ENCODE data around the gene TNFRSF21.
"Not testable (repeated sequence)": the region's sequence is repeated elsewhere in the genome, so short reads cannot be mapped to it uniquely, and the experiment has no call there.

The TNFRSF21 gene, protein sequence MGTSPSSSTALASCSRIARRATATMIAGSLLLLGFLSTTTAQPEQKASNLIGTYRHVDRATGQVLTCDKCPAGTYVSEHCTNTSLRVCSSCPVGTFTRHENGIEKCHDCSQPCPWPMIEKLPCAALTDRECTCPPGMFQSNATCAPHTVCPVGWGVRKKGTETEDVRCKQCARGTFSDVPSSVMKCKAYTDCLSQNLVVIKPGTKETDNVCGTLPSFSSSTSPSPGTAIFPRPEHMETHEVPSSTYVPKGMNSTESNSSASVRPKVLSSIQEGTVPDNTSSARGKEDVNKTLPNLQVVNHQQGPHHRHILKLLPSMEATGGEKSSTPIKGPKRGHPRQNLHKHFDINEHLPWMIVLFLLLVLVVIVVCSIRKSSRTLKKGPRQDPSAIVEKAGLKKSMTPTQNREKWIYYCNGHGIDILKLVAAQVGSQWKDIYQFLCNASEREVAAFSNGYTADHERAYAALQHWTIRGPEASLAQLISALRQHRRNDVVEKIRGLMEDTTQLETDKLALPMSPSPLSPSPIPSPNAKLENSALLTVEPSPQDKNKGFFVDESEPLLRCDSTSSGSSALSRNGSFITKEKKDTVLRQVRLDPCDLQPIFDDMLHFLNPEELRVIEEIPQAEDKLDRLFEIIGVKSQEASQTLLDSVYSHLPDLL

DNA sequence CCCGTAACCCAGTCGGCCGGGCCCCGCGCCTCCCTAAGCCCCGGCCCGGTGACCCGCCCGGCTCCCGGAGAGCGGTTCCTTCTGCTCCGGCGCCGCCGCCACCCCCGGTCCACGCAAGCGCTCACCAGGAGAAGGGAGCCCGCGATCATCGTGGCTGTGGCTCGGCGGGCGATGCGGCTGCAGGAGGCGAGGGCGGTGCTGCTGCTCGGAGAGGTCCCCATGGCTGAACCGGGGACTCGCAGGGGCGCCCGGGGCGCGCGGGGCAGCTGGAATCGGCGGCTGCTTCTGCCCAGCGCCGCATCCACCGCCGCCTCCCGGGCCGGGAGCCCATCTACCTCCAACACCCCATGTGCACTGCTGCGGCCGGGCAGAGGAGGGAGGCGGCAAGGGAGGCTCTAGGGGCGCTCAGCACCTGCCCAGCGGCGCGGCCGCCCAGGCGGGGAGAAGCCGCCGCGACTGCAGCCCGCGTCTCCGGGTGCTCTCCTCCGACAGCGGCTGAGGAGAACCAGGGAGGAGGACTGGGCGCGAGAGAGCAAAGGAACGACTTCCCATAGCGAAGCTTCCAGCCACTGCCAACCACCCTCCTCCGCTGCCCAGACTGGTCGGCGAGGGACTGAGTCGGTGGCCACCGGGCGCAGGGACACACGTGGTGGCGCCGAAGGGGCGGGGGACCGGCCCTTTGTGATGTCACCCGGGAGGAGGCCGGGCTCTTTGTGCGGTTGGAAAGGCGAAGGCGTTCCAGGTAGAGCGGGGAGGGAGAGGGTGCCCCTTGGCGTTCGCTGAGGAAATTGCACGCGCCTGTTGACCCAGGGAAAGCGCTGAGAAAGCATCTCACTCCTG is at the start of gene TNFRSF21:
Gene TNFRSF21, minus strand, starts transcription at position 615 of the 840 bp plus-strand sequence. Its CDS starts 394 bp downstream, at position 221.
- peak; percentile 79 for DNase-seq (ENCODE audit: low read depth)

DNA sequence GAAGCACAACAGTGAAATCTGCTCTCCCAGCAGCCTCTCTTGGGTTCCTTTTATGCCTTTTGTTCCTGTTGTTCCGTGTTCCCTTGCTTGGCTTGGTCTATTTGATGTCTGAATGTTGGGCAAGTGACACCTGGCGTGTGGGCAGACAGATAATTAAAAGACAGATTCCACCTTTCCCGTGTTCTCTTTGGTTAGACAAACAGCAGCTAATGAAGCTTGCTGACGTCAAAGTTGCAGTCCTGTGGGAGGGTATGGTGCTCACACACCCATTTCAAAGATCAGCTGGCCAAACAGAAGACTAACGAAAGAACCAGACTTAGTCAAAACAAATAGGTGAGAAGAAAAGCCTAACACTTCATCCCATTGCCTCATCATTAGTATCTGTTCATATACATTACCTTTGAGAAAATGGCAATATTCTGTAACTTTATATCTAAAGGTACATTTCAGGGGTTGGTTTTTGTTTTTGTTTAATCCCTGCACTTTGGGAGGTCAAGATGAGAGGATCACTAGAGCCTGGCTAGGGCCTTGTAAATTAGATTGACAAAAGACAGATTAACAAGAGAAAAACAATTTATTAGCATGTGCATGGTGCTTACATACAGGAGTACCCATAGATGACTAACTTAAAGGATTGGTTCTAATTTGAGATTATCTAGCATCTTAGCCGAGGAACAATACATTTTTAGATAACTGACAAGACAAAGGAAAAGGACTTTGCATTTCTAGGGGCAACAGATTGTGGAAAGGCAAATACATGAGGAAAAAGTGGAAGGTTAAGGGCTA is 48.9 kb upstream of the TNFRSF21 start:
- DNase-seq (ENCODE audit: low read depth) = no peak

DNA sequence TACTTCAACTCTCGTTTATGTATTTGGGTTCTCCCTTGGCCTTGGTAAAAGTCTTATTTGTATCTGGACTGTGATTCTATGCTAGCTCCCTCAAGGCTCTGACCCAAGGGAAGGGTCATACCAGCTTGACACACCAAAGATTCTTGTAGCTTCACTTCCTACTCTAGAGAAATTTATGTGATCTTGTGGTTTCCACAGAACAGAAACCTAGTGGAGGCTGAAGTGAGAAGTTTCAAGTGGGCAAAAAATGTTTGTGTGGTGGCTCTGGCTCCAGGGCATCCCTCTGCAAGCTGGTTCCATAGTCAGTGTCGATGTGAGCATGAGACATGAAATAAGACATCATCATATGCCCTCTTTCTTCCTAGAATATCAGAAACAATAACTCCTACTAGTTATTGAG is 48.1 kb upstream of the TNFRSF21 start:
- no peak for DNase-seq (ENCODE audit: low read depth)

DNA sequence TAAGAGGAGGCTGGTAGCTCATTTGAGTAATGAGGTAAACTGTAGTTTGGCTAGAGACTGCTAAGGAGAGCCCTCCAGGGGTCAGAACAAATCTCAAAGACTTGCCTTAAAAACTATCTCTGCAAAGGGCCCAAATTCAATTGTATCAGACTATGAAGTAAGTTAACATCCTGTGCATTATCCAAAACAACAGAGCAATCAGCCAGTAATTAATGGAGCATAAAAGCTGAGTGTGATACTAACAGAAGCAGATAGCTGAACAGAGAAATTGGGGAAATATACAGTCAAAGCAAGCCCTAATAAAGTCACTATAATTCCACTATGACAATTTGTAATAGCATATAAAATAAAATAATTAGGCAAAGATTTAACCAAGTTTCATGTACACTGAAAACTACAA is 45.8 kb upstream of the TNFRSF21 start:
- DNase-seq (ENCODE audit: low read depth) = no peak

DNA sequence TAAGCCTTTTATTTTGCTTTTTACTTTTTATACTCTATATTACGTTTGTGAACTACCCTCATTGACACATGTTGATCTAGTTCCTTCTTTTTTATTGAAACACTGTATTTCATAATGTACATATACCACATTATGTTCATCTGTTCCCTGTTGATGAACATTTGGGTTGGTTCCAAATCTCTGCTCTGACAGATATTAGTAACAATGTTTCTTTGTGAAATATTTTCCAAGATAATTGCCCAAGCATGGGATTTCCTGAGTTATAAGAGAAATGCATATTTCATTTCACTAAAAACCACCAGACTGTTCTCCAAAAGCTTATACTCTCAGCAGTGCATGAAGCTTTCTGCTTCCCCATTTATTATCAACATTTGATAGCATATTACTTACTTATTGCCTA is 44.2 kb upstream of the TNFRSF21 start:
- no peak for DNase-seq (ENCODE audit: low read depth)

DNA sequence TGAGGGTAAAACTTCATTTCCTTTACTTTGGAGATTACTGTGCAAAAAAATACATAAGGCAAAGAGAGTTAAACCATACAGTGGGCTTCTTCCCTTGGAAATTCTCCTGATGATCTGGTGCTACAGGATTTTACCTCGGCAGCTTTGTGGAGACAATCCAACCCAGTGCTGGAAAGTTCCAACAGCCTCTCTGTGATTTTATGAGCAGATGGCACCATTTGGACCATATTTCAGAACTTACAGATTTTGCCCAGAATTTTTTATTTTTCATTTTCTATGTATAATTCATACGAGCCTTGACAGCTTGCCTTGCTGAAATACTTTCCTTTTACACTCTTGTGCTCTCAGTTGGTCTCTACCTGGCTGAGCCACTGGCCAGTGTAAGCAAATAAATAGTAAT is 43.3 kb upstream of the TNFRSF21 start:
- no peak for DNase-seq (ENCODE audit: low read depth)

DNA sequence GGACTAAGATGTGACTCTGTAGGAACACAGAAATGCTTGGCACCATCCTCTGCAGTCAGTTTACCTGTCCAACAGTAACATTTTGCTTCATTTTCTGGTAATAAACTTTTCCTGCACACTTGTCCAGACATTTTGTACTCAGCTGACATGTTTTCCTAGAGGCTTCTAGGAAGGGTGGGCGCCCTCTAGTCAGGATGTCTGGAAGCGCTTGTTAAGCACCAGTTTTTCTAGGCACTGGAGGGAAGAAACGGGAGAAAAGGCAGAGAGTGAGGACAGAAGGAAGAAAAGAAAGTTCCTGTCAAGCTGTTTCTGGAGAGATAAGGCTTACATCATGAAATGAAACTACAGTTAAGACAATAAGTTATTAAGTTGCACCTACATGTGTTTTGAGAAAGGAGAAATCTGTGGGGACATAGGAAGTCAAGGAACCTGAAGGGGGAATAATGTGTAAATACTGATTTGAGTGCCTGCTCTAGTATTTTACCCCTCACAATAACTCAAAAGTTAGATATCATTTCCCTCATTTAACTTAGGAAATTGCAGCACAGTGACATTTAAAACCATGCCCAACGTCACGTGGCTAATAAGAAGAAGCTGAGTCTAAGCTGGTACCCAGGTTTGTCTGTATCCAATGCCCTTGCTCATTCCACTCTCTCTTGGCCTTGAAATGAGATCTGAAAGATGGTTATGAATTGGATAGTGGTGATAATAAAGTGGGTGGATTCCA is 42.7 kb upstream of the TNFRSF21 start:
- DNase-seq (ENCODE audit: low read depth) = no peak

DNA sequence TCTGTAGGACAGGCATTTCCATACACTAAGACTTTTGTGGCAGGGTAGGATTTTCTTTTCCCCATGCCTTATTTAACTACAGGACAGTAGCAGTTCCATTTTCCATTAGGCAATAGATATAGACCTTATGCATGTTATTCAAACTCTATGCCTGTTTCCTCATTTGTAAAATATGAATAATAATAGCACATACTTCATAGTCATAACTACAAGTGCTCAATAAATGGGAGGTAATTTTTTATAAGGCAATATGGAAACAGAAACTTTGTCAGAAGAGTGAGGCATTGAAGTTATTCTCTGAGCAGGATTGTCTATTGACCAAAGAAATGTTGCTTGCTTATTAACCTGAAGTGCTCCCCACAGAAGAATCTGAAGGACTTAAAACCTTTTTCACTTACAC is 41.9 kb upstream of the TNFRSF21 start:
- no peak for DNase-seq (ENCODE audit: low read depth)

DNA sequence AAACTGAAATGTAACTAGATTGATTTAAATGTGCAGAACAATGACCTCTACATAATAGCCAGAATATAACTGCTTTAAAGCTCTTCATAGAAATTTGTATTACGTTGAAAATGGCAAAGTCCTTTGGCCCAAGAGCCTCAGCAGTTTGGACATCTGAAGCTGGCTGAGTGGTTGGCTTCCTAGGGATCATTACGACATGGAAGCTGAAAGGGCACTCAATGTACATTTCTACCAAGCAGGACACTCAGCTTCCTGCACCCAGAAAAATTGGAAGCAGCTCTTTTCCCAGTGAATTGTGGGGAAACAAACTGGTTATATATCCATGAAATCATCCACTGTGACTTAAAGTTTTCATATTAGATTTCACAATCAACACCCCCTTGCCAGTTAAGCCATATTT is 40.2 kb upstream of the TNFRSF21 start:
- DNase-seq (ENCODE audit: low read depth) = no peak

DNA sequence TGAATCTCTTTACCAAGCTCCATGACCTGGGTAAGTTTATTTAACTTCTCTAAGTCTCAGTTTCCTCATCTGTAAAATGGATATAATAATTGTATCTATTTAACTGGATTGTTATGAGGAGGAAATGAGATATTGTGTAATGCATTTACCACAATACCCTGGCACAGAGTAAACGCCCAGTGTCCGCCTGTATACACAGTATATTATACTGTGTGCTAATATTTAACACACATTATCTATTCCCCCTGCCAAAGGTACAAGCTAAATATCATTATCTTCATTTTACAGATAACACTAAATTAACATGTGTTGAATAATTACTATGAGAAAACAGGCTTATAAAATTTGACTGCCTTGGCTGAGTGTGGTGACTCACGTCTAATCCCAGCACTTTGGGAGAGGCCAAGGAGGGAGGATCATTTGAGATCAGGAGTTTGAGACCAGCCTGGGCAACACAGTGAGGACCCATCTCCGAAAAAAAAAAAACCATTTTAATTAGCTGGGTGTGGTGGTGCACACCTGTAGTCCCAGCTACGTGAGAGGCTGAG is 38.7 kb upstream of the TNFRSF21 start:
- no peak for DNase-seq (ENCODE audit: low read depth)

DNA sequence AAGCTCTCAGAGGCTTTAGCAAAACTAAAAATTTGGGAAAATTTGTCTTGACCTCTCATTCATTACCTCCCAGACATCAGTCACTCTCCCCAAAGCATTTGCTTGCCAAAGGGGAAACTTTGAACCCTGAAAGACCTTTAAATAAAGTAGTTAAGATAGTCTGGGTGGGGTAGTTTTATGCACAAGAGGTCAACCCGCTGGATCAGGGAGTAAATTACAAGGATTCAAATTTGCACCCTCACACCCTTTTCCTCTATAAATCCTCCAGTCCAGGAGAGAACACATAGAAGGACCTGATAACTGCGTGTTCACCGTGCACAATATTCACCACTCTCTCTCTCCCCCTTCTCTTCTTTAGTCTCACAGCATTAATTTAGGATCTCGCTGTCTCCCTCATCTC is 36.1 kb upstream of the TNFRSF21 start:
- DNase-seq (ENCODE audit: low read depth) = no peak

DNA sequence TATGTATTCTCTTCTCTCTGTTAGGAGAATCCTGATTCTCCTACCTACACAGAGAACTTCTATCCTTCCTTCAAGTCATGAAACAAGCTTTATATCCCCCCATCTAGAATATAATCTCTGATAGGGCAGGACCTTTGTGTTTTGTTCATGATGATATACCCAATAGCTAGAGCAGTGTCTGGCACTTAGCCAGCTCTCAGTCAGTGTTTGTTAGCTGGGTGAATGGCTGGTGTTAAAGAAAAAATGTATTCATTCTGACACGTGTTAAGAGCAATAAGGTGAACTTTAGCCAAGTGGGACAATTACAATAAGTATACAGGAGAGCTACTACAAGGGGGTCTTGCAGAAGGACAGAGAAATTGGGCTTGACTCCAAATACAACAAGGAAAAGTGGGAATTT is 34.3 kb upstream of the TNFRSF21 start:
- no peak for DNase-seq (ENCODE audit: low read depth)

DNA sequence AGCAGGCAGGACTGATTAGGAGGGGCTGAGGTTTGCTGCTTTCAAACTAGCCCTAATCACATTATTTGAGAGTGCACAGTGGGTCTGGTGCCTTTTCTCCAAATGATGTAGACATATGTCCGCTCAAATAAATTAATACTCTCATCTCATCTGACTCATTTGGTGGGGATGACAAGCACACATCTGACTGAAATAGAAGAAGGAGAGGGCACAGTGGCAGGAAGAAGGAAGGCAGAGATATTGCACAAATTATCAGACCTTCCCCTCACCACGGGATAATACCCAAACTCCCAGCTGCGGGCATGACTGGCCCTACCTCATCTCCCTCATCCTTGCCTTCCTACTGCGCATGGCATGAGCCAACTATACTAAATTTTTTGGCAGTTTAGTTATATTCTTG is 33.9 kb upstream of the TNFRSF21 start:
- no peak for DNase-seq (ENCODE audit: low read depth)

DNA sequence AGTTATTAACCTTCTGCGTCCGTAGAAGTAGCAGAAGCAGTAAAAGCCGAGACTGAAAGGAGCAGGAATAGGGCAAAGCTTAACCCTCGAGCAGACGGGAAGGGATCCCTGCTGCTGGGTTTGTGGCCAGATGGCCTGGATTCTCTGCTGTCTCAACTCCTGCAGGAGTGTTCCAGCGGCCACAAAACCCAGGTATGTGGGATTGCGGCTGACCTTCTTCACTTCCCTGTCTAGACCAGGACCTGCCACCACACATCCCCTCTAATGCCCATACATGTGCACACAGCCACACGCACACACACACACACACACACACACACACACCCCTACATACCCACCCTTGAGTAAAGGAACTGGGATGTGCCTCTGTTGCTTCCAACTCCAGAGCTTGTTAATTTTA is 33.1 kb upstream of the TNFRSF21 start:
- DNase-seq (ENCODE audit: low read depth) = no peak

DNA sequence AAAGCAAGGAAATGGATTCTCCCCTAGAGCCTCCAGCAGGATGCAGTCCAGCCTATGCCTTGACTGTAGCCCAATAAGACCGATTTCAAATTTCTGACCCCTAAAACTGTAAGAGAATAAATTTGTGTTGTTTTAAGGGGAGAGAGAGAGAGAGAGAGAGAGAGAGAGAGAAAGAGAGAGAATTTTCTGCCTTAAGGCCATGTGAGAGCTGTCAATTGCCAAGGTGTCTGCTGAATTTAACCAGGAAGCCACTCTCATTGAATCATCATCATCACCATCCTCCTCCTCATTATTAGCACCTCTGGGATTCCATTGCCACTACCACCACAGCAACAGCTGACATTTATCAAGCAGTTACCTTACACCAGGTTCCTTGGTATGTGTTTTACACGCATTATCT is 27.8 kb upstream of the TNFRSF21 start:
- no peak for DNase-seq (ENCODE audit: low read depth)

DNA sequence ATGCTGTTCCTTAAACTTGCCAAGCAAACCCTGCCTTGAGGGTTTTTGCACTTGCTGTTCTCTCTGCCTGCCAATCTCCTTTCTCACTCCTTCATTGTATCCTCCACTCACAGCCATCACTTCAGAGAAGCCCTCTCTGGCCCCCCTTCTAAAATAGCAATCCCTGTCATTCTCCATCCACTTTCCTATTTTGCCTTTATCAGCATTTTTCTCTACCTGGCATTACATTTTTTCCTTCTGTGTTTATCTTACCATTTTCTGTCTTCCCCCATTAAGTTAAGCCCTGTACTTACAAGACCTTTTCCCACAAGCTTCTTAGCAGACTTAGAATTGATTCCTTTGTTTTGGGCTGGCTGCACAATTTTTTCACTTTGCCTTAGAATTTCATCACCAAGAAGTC is 26.6 kb upstream of the TNFRSF21 start:
- no peak for DNase-seq (ENCODE audit: low read depth)

DNA sequence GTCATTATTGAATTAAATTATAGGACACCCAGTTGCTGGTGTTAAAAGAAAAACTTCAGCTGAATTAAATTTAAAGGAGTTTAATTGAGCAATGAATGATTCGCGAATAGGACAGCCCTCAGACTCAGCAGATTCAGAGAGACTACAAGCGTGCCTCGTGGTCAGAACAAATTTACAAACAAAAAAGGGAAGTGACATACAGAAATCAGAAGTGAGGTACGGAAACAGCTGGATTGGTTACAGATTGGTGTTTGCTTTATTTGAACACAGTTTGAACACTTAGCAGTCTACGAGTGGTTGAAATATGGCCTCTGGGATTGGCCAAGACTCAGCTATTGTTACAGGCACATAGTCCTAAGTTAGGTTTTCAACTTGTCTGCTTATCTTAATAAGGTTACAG is 25.8 kb upstream of the TNFRSF21 start:
- no peak for DNase-seq (ENCODE audit: low read depth)

DNA sequence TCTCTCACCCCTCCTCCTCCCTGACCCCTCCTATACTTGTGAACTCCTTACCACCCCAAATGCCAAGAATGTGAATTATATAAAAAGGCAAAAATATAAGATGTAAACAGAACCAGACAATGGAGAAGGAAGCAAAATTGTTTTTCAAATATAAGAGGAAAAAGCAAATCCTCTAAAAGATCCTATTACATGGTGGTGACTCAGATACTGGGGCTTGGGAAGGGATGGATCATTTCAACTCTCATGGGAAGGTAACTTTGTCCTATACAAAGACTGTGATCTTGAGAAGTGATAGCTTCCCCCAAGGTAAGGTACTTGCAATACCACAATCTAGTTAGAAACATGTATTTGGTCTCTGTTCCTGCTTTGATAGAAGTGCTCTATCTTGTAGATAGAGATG is 24.6 kb upstream of the TNFRSF21 start:
- DNase-seq (ENCODE audit: low read depth) = no peak

DNA sequence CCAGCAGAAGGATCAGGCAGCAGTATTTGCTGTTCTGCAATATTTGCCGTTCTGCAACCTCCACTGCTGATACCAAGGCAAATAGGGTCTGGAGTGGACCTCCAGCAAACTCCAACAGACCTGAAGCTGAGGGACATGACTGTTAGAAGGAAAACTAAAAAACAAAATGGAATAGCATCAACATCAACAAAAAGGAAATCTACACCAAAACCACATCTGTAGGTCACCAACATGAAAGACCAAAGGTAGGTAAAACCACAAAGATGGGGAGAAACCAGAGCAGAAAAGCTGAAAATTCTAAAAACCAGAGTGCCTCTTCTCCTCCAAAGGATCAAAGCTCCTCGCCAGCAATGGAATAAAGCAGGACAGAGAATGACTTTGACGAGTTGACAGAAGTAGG is 18.9 kb upstream of the TNFRSF21 start:
- not testable (repeated sequence) for DNase-seq (ENCODE audit: low read depth)

DNA sequence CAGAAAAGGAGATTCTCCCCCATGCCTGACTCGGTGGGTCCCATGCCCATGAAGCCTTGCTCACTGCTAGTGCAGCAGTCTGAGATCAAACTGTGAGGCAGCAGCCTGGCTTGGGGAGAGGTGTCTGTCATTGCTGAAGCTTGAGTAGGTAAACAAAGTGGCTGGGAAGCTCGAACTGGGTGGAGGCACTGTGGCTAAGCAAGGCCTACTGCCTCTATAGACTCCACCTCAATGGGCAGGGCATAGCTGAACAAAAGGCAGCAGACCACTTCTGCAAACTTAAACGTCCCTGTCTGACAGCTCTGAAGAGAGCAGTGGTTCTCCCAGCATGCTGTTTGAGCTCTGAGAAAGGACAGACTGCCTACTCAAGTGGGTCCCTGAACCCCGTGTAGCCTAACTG is 18.4 kb upstream of the TNFRSF21 start:
- not testable (repeated sequence) for DNase-seq (ENCODE audit: low read depth)

DNA sequence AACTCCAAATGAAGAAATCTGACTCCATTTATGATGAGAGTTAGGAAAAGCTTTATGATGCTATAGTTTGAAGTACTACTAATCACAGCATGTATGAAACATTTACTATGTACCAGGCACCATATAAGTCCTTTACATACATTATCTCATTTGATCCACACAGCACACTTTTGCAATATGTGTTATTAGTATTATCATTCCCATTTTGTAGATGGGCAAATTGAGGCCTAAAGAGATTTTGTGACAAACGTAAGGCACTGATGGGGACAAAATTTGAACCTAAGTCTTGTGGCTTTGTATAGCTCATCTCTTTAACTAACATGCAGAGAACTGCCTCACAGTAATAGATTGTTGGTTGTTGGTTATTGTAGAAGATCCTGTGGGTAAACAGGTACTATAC is 14.2 kb upstream of the TNFRSF21 start:
- DNase-seq (ENCODE audit: low read depth) = no peak
